Measurements from ENCODE around the gene UNC5CL. TPM values are rescaled to one million over a fixed set of nuclear protein-coding genes. Genes with fewer than 3 reads are reported as not detected.

Gene UNC5CL
- total and polyA plus RNA-seq, 4 donors, result 1.6 to 4.0 (median 2.1) TPM

GRCh38 chr6:41038205-41038604 is 816 bp downstream of the UNC5CL start:
- ATAC-seq (ENCODE audit: insufficient read depth, low FRiP score) (no peak), DNase-seq (no peak)
- no peak overlapping the region for H3K4me3 ChIP-seq
- TF ChIP-seq, protein P1, sequence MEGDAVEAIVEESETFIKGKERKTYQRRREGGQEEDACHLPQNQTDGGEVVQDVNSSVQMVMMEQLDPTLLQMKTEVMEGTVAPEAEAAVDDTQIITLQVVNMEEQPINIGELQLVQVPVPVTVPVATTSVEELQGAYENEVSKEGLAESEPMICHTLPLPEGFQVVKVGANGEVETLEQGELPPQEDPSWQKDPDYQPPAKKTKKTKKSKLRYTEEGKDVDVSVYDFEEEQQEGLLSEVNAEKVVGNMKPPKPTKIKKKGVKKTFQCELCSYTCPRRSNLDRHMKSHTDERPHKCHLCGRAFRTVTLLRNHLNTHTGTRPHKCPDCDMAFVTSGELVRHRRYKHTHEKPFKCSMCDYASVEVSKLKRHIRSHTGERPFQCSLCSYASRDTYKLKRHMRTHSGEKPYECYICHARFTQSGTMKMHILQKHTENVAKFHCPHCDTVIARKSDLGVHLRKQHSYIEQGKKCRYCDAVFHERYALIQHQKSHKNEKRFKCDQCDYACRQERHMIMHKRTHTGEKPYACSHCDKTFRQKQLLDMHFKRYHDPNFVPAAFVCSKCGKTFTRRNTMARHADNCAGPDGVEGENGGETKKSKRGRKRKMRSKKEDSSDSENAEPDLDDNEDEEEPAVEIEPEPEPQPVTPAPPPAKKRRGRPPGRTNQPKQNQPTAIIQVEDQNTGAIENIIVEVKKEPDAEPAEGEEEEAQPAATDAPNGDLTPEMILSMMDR (IDR thresholded peaks at IDR 0.05; ENCODE audit: control extremely low read depth, extremely low read depth), result no peak
- 92 to 93% methylated on average over 3 of the region's 3 CpGs for WGBS, 2 donors
- H3K27ac ChIP-seq (ENCODE audit: low read depth in 1 of 2, low read length in 1 of 2), result no peak overlapping the region
- H3K27me3 ChIP-seq (ENCODE audit: control insufficient read depth in 3 of 3, insufficient read depth in 3 of 3, low read length in 2 of 3), result no peaks in the 10 kb centered on the region
- peaks cover 0 to 7% (median 0%) of the 10 kb centered on the region in 5 donors for H3K4me1 ChIP-seq (ENCODE audit: control insufficient read depth in 5 of 5, insufficient read depth in 5 of 5, low read length in 5 of 5)
- H3K9me3 ChIP-seq (ENCODE audit: control insufficient read depth in 4 of 4, insufficient read depth in 3 of 4, low read length in 3 of 4), result no peaks in the 10 kb centered on the region
- no peaks in the 10 kb centered on the region for H3K36me3 ChIP-seq (ENCODE audit: control insufficient read depth in 4 of 4, insufficient read depth in 4 of 4, low read length in 4 of 4)
- no peak overlapping the region for H3K9ac ChIP-seq (ENCODE audit: insufficient read depth in 1 of 2, low read length in 2 of 2)

- no peak overlapping the region for H3K9ac ChIP-seq (ENCODE audit: insufficient read depth in 1 of 2, low read length in 2 of 2)
- H3K4me3 ChIP-seq, result no peak overlapping the region
- DNase-seq (no peak), ATAC-seq (ENCODE audit: insufficient read depth, low FRiP score) (no peak)
- H3K27me3 ChIP-seq (ENCODE audit: control insufficient read depth in 3 of 3, insufficient read depth in 3 of 3, low read length in 2 of 3), result no peaks in the 10 kb centered on the region
- peaks cover 0 to 7% (median 0%) of the 10 kb centered on the region in 5 donors for H3K4me1 ChIP-seq (ENCODE audit: control insufficient read depth in 5 of 5, insufficient read depth in 5 of 5, low read length in 5 of 5)
- TF ChIP-seq, protein P1 (IDR thresholded peaks at IDR 0.05; ENCODE audit: control extremely low read depth, extremely low read depth), result no peak
- H3K36me3 ChIP-seq (ENCODE audit: control insufficient read depth in 4 of 4, insufficient read depth in 4 of 4, low read length in 4 of 4), result no peaks in the 10 kb centered on the region
- no peak overlapping the region for H3K27ac ChIP-seq (ENCODE audit: low read depth in 1 of 2, low read length in 1 of 2)
- no peaks in the 10 kb centered on the region for H3K9me3 ChIP-seq (ENCODE audit: control insufficient read depth in 4 of 4, insufficient read depth in 3 of 4, low read length in 3 of 4)
- 90 to 91% methylated on average over 13 of the region's 13 CpGs for WGBS, 2 donors
These were observed 1.7 kb downstream of the UNC5CL start for GRCh38 chr6:41037107-41037900.

GRCh38 chr6:41036601-41037000 is 2.4 kb downstream of the UNC5CL start:
- no peak for ATAC-seq (ENCODE audit: insufficient read depth, low FRiP score)
- H3K27me3 ChIP-seq (ENCODE audit: control insufficient read depth in 3 of 3, insufficient read depth in 3 of 3, low read length in 2 of 3), result no peaks in the 10 kb centered on the region
- no peak overlapping the region for H3K9ac ChIP-seq (ENCODE audit: insufficient read depth in 1 of 2, low read length in 2 of 2)
- WGBS, 2 donors, result 61 to 90% methylated on average over 2 of the region's 2 CpGs
- H3K4me1 ChIP-seq (ENCODE audit: control insufficient read depth in 5 of 5, insufficient read depth in 5 of 5, low read length in 5 of 5), result peaks cover 0 to 7% (median 0%) of the 10 kb centered on the region in 5 donors
- no peaks in the 10 kb centered on the region for H3K9me3 ChIP-seq (ENCODE audit: control insufficient read depth in 4 of 4, insufficient read depth in 3 of 4, low read length in 3 of 4)
- H3K4me3 ChIP-seq, result no peak overlapping the region
- DNase-seq, result no peak
- TF ChIP-seq, protein P1 (IDR thresholded peaks at IDR 0.05; ENCODE audit: control extremely low read depth, extremely low read depth), result no peak
- H3K27ac ChIP-seq (ENCODE audit: low read depth in 1 of 2, low read length in 1 of 2), result no peak overlapping the region
- H3K36me3 ChIP-seq (ENCODE audit: control insufficient read depth in 4 of 4, insufficient read depth in 4 of 4, low read length in 4 of 4), result no peaks in the 10 kb centered on the region
